Measurements from ENCODE around the gene OTULIN.

Gene OTULIN

DNA sequence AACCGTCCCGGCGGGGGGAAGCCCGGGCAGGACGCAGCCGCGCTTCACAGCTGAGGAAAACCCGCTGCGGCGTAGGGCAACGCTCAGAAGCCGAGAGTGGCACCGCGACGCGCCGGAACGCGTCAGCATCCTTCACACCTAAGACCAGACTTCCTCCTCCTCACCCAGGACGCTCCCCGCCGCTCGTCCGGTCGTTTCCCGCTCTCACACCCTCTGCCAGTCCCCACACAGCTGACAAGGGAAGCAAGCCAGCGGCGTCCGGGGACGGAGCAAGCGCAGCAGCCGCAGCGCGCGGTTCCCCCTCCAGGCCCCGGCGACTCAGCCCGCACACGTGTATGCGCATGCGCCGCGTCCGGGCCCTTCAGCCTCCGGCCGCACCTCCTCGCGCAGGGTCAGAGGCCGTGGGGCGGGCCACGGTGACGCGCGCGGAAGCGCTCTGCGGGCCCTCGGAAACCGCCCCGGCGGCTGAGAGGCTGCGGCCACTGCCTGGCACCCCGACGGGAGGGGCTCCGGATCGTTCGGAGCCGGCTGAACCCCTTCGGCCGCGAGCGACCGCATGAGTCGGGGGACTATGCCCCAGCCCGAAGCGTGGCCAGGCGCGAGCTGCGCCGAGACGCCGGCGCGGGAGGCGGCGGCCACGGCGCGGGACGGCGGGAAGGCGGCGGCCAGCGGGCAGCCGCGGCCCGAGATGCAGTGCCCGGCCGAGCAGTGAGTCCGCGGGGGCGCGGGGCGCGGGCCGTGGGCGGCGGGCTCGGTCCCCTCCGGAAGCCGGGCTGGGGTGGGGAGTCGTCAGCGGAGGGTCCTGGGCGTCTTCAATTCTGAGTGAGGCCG, at the start of gene OTULIN:
Gene OTULIN, plus strand, starts transcription at position 449 of the 831 bp plus-strand sequence. Its CDS starts 108 bp downstream, at position 557.
- peak; percentile 90 for DNase-seq

- DNase-seq: no peak
These were observed 49.2 kb upstream of the OTULIN start for GRCh38 chr5:14615365-14615764.

DNA sequence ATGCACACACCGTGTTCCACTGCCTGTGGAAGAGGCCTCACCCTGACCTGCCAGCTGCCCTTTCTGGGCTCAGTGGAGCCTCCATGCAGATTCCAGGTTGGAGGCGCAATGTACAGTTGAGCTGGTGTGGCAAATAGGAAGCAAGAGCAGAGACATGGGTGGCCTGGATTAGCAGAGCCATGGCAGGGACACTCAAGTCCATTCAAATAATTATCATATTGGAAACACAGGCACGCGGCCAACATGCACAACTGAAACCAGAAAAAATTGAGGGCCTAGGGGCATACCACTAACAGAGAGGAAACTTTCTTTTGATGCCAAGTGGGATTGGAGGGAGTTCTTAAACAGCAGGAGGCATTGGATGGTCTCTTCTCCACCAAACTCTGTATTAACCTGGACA, 47.1 kb upstream of the OTULIN start:
- no peak for DNase-seq

DNA sequence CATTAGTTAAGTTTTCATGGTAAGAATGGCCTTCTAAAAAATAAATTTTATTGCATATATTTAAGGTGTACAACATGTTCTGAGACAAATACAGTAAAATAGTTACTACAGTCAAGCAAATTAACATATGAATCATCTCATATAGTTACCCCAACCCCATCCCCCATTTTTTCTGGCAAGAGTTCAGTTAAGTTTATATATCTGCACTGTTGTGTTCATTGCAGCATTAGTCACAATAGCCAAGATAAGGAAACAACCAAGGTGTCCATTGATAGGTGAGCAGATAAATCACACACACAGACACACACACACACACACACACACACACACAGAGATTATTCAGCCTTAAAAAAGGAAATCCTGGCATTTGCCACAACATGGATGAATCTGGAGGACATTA, 37.2 kb upstream of the OTULIN start:
- no peak for DNase-seq

- DNase-seq: no peak
These were observed 36.2 kb upstream of the OTULIN start for GRCh38 chr5:14628346-14628745.

DNA sequence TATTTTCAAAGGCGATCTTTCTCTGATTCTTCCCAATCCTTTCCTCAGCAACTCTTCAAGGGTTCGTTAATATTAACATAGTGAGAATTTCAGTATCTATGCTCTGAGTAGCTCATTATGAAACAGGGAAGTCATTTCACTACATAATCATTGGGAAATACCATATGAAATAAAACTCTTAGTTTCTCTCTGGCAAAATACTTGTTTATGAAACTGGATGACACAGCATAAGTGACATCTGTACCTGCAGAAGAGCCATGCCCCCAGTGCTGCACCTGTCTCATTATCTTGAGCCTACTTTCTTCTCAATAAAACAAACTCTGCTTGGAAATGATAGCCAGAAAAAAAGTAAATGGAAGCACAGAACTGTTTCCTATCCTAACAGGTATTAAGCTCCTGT, 33.8 kb upstream of the OTULIN start:
- no peak for DNase-seq

GRCh38 chr5:14635656-14636055, 28.9 kb upstream of the OTULIN start:
- no peak for DNase-seq

DNA sequence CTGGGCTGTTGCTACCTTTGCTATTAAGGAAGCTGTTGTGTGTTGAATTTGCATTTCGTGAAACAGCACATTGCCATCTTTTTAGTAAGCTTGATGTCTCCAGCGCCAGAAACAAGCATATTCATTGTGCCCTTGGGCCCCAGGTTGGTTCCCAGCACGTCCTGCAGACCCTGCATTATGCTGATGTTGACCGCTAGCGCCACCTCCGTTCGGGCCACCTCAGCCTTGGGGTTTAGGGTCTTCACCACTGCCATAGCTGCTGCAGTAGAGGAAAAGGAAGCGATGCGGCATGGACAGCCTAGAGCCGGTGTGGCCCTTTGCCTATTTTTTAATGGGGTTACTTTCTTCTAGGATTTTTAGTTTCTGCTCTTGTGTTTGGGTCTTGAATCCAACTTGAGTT, 23.8 kb upstream of the OTULIN start:
- DNase-seq: no peak

DNA sequence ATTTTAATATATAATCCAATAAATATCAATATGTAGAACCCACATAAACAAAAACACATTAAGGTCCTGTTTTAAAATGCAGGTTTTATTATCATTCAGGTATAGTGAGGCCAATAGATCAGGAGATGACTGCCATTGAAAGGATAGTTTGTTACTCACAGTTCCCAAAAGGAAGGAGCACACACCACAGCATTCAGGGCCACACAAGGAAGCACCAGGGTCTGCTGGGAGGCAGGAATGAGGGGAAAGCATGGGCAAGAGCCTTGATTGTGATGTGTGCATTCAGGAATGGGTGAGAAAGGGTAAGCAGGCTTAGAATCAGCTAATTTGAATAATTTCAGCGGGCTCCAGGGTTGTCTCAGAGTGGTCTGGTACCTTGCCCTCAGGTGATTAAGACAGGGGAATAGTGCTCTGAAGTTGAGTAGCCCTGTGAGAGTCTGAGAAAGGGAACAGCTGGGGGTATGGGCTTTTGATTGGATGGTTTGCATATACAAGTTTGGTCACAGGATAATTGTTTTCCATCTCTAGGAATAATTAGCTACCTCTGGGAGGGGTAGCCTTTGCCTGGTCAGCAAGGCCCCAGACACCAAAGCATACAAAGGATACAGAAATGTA, 19.8 kb upstream of the OTULIN start:
- DNase-seq: no peak

DNA sequence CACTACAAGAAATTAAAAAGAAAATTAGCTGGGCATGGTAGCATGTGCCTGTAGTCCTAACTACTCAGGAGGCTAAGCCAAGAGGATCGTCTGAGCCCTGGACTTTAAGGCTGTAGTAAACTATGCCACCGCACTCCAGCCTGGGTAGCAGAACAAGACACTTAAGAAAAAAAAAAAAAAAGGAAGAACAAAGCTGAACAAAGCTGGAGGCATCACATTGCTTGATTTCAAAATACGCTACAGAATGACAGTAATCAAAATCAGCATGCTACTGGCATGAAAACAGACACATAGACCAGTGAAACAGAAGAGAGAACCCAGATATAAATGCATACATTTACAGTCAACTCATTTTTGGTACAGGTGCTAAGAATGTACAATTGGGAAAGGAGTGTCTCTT, 14.5 kb upstream of the OTULIN start:
- no peak for DNase-seq

GRCh38 chr5:14655146-14655741, 9.3 kb upstream of the OTULIN start:
- no peak for DNase-seq

DNA sequence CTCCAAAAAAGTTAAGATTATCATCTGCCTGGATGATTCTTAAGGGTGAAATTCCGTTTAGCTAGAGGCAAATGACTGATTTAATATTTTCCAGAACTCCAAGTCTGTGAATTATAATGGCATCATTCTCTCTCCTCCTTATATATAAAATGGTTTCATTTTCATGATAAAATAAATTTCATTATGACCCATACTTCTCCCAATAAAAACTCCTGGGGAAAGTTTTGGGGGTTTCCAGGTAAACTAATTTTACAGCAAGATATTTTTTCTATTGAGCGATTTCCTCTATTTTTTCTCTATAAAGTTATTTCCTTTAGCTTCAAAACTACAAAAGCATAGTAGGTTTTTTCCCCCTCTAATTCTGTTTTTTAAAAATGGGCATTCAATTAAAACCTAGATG, 7.6 kb upstream of the OTULIN start:
- DNase-seq: no peak

DNA sequence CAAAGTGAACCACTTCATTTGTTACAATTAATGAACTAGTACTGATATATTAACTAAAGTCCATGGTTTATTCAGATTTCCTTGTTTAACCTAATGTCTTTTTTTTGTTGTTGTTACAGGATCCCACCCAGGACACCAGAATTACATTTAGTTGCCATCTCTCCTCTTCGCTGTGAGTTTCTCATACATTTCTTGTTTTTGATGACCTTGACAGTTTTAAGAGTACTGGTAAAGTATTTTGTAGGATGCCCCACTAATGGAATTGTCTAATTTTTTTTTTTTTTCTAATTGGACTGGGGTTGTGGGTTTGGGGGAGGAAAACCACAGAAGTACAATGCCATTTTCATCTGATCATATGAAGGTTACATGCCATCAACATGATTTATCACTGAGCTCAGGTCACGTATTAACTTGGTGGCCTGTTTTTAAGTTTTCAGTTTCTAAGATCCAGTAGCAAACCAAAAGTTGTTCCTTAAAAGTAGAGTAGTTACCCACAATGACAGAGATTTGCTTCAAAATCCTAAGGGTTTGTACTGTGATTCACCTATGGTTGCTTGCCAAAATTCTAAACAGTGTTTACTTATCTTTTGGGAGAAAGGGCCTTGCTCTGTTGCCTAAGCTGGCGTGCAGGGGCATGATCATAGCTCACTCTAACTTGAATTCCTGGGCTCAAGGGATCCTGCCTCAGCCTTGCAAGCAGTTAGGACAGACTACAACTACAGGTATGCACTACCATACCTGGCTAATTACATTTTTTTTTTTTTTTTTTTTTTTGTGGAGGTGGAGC, 4.5 kb upstream of the OTULIN start:
- no peak for DNase-seq

DNA sequence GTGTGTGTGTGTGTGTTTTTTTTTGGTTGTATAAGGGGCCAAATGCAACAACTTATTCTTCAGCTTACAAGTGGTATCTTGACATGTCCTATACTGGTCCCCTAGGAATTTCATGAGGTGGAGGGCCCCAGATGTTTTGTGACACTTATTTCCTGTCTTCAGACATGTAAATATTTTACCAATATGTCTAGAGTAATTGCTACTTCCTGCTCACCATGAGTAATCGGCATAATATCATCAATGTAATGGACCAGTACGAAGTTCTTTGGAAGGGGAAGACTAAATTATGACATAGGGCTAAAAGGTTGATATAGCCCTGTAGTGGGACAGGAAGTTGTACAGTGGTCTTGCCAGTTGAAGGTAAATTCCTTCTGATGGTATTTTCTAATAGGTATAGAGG, 3.7 kb upstream of the OTULIN start:
- no peak for DNase-seq

GRCh38 chr5:14662721-14663260, 1.7 kb upstream of the OTULIN start:
- no peak for DNase-seq

- peak; percentile 52 for DNase-seq
These were observed 716 bp upstream of the OTULIN start for GRCh38 chr5:14663734-14664269.

DNA sequence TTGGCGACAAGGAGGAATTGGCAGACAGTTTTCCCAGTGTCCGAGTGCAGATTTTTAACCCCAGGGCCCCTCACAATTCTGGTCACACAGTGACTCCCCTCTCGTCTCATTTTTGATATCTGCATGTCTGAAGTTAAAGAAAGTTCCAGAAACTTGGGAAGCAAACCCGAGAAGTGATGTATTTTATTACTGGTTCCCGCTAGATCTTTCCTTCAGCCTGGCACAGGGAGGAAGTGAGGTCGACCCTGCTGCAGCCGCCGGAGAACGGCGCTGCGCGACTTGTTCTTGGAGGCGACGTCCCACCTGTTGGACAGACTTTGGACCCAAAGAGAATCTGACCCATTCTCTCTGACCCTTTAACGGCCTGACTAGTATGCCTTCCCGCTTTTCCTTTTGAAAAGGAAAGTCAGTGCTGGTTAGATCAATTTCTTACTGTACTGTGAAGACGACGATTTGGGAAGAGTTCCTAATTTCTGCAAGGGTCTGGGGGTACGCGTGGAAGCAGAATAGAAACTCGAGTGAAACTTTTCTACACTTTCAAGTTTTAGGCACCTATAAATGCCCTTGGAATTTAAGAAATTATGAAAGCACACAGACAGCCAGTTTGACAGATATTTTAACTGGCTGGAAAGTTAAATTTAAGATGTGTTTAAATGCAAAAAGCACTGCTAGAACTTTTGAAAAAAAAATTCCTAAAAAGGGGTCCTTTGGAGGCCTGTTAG, 744 bp downstream of the OTULIN start:
- DNase-seq: peak; percentile 26

DNA sequence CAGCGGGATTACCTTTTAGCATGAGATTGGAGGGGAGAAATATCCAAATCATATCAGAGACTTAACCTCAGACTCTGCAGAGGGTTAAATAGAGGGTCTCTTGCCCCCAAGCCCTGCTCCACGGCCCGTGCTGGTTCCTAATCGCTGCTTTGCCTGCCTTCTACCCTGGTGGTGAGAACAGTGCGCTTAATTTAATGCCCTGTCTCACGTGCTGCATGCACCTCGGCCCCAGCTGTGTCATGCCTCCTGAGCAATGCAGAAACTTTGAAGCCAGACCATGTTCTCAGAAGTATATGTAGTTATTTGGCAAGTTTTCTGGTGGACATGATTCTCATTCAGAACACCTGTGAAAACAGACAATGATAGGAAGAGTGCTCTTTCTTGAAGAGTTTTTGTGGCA, 1.4 kb downstream of the OTULIN start:
- no peak for DNase-seq

DNA sequence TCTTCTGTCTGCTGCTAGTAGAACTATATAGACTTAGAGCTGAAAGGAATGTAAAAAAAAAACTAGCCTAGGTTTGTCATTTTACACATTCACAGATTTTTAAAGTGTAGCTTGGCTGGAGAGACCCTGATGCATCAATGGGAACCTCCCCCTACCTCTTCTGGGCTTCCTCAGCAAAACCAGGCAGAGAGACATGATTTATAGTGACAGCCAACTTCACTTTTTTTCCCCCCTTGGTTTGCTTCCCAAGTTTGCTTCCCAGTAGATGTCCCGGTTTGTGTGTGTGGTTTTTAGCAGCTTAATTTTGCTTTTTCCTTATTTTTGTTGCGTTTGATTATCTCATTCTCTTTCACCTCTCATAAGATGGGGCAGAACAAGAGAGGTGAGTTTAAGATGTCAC, 1.8 kb downstream of the OTULIN start:
- no peak for DNase-seq

GRCh38 chr5:14667290-14667689, 2.8 kb downstream of the OTULIN start:
- no peak for DNase-seq

DNA sequence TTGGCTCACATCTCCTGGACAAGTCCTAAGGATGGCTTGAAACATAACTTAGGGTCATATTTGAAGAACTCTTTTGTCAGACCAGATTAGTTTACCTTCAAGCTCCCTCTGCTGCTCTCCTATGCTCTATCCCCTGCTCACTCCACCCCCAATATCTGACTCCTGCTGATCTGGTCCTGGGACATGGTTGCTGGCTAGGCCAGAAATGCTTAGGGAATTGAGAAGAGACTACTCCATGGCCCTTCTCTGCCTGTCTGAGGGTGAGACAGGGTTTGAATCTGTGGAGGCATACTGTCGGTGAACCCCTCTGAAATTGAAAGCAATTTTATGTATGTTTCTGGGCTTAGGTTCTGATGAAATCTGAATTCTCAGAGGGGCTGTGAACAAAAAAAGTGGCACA, 3.3 kb downstream of the OTULIN start:
- DNase-seq: no peak

DNA sequence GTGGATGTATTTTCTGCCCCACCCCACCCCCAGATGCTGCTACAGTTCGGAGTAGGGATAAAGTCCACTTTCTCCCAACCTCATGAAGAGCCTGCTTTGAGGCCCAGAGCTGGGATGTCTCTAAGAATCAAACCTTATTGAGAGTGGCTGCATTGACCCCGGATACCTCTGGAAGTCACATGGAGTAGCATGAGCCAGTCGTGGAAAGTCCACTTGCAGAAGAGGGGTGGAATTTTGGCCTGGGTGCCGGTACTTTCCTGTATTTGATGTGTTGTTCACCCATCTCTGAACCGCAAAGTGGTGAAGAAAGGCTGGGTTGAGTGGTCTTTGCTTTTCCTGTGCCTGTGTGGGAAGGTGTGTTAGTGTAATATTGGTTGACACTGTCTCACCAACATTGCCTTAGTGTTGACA, 3.7 kb downstream of the OTULIN start:
- DNase-seq: no peak

Measured in NCI-H345 (cell line).